HG03135 (cell line): Measurements from ENCODE around the gene ZNF385C.

ENCODE experiments used
- ATAC-seq: cut with Tn5 transposase; IDR thresholded peaks from one replicate; pipeline ENCODE4 v1.9.1; 2021; ENCODE audit warnings: mild to moderate bottlenecking, moderate library complexity; ENCODE audit not compliant: unreplicated experiment

The ZNF385C gene

GRCh38 chr17:42126836-42127235 is 28.6 kb upstream of the ZNF385C start:
- no peak for ATAC-seq

- no peak for ATAC-seq
These were observed 27.3 kb upstream of the ZNF385C start for GRCh38 chr17:42125565-42125964.

- no peak for ATAC-seq
These were observed 26.0 kb upstream of the ZNF385C start for GRCh38 chr17:42124256-42124655.

GRCh38 chr17:42122371-42123303 is 24.4 kb upstream of the ZNF385C start, which contains the start of gene HSPB9:
Gene HSPB9, plus strand, starts transcription at chr17:42122804. Its CDS starts 47 bp downstream, at chr17:42122851.
- ATAC-seq, result no peak

- ATAC-seq, result peak; percentile 64
These were observed 22.8 kb upstream of the ZNF385C start, which contains the start of gene KAT2A for GRCh38 chr17:42120770-42121769. Gene KAT2A, minus strand, starts transcription at chr17:42121367. Its CDS starts 63 bp downstream, at chr17:42121304.

GRCh38 chr17:42120161-42120769 is 22.0 kb upstream of the ZNF385C start:
- ATAC-seq, result no peak

GRCh38 chr17:42119301-42119700 is 21.0 kb upstream of the ZNF385C start:
- ATAC-seq, result no peak

- no peak for ATAC-seq
These were observed 20.3 kb upstream of the ZNF385C start for GRCh38 chr17:42118545-42118944.

GRCh38 chr17:42118126-42118510 is 19.8 kb upstream of the ZNF385C start:
- no peak for ATAC-seq

GRCh38 chr17:42117397-42118125 is 19.3 kb upstream of the ZNF385C start:
- no peak for ATAC-seq

- no peak for ATAC-seq
These were observed 18.6 kb upstream of the ZNF385C start for GRCh38 chr17:42116705-42117396.

GRCh38 chr17:42114118-42114517 is 15.8 kb upstream of the ZNF385C start:
- ATAC-seq, result no peak

GRCh38 chr17:42113293-42114069 is 15.2 kb upstream of the ZNF385C start:
- no peak for ATAC-seq

- peak; percentile 73 for ATAC-seq
These were observed 14.4 kb upstream of the ZNF385C start, which contains the start of gene DHX58 for GRCh38 chr17:42112552-42113176. Gene DHX58, minus strand, starts transcription at chr17:42112714. Its CDS starts 822 bp downstream, at chr17:42111892.

GRCh38 chr17:42111871-42112551 is 13.7 kb upstream of the ZNF385C start:
- ATAC-seq, result peak; percentile 1

- no peak for ATAC-seq
These were observed 13.0 kb upstream of the ZNF385C start for GRCh38 chr17:42111265-42111636.
